Heart left ventricle (tissue), 16 donors: ENCODE results near the gene NFIX. TPM values are rescaled to one million over a fixed set of nuclear protein-coding genes. Genes with fewer than 3 reads are reported as not detected.
A peak's percentile ranks its signal among the peaks of the same experiment; 100 is the strongest.

Experiments used
- ATAC-seq, 4 donors: fragments of 200-7000 bp; cut with Tn5 transposase; one replicate each; pipeline ENCODE4 v1.9.1; 2020 to 2022; ENCODE audit warnings: moderate library complexity in 4 of 4, mild to moderate bottlenecking in 3 of 4, moderate number of reproducible peaks in 1 of 4
- DNase-seq, 5 donors: peaks; one replicate each; pipeline ENCODE4 v3.0.0-alpha.2; 2020
- H3K27ac ChIP-seq, 12 donors: fragments of 200-600 bp; sonication (generic) in 4 of 12; one replicate each; pipeline versions ENCODE4 v1.5.0 to v1.8.0; 2016 to 2022; ENCODE audit warnings: mild to moderate bottlenecking in 2 of 12
- H3K27me3 ChIP-seq, 9 donors: fragments of 200-600 bp; sonication (generic) in 2 of 9; one replicate each; pipeline versions ENCODE4 v1.5.1 to v1.8.0; 2016 to 2022; ENCODE audit warnings: mild to moderate bottlenecking in 3 of 9
- H3K36me3 ChIP-seq, 9 donors: fragments of 200-600 bp; sonication (generic) in 2 of 9; one replicate each; pipeline versions ENCODE4 v1.5.0 to v1.8.0; 2018 to 2022; ENCODE audit warnings: mild to moderate bottlenecking in 2 of 9
- H3K4me1 ChIP-seq, 12 donors: fragments of 200-600 bp; sonication (generic) in 4 of 12; one replicate each; pipeline versions ENCODE4 v1.5.0 to v1.8.0; 2016 to 2022; ENCODE audit warnings: mild to moderate bottlenecking in 3 of 12
- H3K4me3 ChIP-seq, 12 donors: fragments of 200-600 bp; sonication (generic) in 4 of 12; one replicate each; pipeline versions ENCODE4 v1.5.0 to v1.8.0; 2017 to 2022; ENCODE audit warnings: mild to moderate bottlenecking in 9 of 12, moderate library complexity in 4 of 12
- H3K9me3 ChIP-seq, 12 donors: fragments of 200-600 bp; sonication (generic) in 4 of 12; one replicate each; pipeline versions ENCODE4 v1.5.0 to v1.8.0; 2016 to 2022; ENCODE audit warnings: mild to moderate bottlenecking in 1 of 12
- POLR2A ChIP-seq, 2 donors: fragments of 450-650 bp; IDR thresholded peaks; one replicate each; pipeline ENCODE4 v1.6.1; 2017; ENCODE audit warnings: antibody characterized with exemption in 2 of 2, mild to moderate bottlenecking in 2 of 2, moderate library complexity in 2 of 2
- WGBS, 4 donors: extraction: QIAGEN DNeasy Blood & Tissue Kit in 2 of 4; methylation state at CpG; one replicate each; pipeline versions ENCODE4 v1.1.5 to v1.1.7; 2013 to 2018; 5-methylcytosine and 5-hydroxymethylcytosine counted together
- intact Hi-C, 10 donors: fragments of 100-400 bp; cut with DNase I; formaldehyde crosslinking; loops; one replicate each; pipeline versions ENCODE4 v1.11.1 to v1.14.2; 2022
- polyA plus RNA-seq, 2 donors: library from polyadenylated mRNA; stranded (reverse); fragments of 200-250 nt; gene quantifications; one replicate each; pipeline ENCODE4 v1.2.3, GENCODE V29; 2013
- total RNA-seq, 9 donors: library from RNA; depleted of rRNA in 2 of 9; stranded (reverse); fragments of >200 nt in 2 of 9; fragmentation: NEBNext Ultra II Directional in 3 of 9; extraction: Animal tissue kit (Norgen Biotek cat#: 25700) in 3 of 9; gene quantifications; one replicate each; pipeline versions ENCODE4 v1.1.0 to v1.2.4, GENCODE V29; 2016 to 2023
- TF ChIP-seq, protein P1 (sequence below), 12 donors: fragments of 200-600 bp; sonication (generic) in 4 of 12; IDR thresholded peaks; one replicate each; pipeline versions ENCODE4 v1.5.0 to v1.8.0; 2018 to 2022; ENCODE audit warnings: antibody characterized with exemption in 12 of 12, mild to moderate bottlenecking in 5 of 12
- donor health status: ischemic (EF 13 %, LVEDD 7.1; RV severe dilation, severe dysfunction).
- donor health status: healthy with polysubstance abuse.
- donor health status: DM: no; HTN: yes; CAD: no.
- donor health status: DM: no; HTN: no; CAD: no.
- donor health status: ischemic (EF 25% LVEDD 6.9; RV normal size, moderate dysfunction).
- donor health status: ischemic (EF 25% LVEDD 5.7; RV mildly dilated, moderate dysfunction).
- donor health status: healthy.
- donor health status: DM: yes; HTN: yes; CAD: no.
- donor health status: ischemic (EF 35%, LVEDD 5.7; RV mildly dilated, moderate dysfunction).
- donor health status: nonischemic (EF 11% LVEDD 7.7; RV severe dilation, severe dysfunction).
- donor health status: DM: yes; HTN: yes; CAD: no.
- donor health status: PGD.
- donor health status: ischemic (EF 29% LVEDD 5.4; RV normal size, mild dysfunction).
- donor health status: nonischemic (EF 23%, LVEDD 6.1; RV moderate dilation, normal function).

Gene NFIX
- total and polyA plus RNA-seq, 11 donors, result 42.1 to 147 (median 107) TPM

DNA sequence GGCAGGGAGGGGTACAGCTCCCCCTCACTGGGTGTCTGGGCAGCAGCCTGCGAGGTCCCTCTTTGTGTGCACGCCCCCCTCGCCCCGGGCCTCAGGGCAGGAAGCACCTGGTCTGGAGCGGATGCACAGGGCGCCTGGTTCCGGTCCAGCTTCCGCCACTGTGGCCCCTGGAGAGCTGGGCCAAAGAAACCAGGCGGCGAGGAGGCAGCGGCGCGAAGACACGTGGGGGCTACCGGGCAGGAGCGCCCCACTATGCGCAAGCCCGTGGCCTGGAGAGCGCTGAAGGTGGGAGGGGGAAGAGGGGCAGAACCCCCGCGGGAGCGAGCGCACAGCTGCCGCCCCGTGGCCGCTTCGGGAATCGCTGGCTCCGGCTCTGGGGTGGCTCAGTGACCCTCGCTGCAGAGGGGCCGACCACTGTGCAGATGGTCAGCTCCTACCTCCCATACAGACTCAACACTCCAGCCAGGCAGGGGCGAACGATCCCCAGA is 109.1 kb downstream of the NFIX start:
- Histone ChIP-seq H3K4me1 (peaks cover 6 to 61% (median 44%) of the 10 kb centered on the region in 12 donors), H3K27ac (peak overlapping the region; percentile 43 to 98 (median 92)), H3K27me3 (no peaks in the 10 kb centered on the region), H3K36me3 (peaks cover 0 to 16% (median 9%) of the 10 kb centered on the region in 9 donors), H3K9me3 (no peaks in the 10 kb centered on the region), H3K4me3 (peak overlapping the region in 9 of 12 donors; percentile 8 to 60 (median 27))
- 25 to 47% (median 30%) methylated on average over 24 to 33 of the region's 33 CpGs for WGBS, 4 donors
- ATAC-seq (peak; percentile 15 to 58 (median 22)), DNase-seq (peak; percentile 83 to 89 (median 88))
- TF ChIP-seq, protein P1, sequence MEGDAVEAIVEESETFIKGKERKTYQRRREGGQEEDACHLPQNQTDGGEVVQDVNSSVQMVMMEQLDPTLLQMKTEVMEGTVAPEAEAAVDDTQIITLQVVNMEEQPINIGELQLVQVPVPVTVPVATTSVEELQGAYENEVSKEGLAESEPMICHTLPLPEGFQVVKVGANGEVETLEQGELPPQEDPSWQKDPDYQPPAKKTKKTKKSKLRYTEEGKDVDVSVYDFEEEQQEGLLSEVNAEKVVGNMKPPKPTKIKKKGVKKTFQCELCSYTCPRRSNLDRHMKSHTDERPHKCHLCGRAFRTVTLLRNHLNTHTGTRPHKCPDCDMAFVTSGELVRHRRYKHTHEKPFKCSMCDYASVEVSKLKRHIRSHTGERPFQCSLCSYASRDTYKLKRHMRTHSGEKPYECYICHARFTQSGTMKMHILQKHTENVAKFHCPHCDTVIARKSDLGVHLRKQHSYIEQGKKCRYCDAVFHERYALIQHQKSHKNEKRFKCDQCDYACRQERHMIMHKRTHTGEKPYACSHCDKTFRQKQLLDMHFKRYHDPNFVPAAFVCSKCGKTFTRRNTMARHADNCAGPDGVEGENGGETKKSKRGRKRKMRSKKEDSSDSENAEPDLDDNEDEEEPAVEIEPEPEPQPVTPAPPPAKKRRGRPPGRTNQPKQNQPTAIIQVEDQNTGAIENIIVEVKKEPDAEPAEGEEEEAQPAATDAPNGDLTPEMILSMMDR (IDR thresholded peaks at IDR 0.05), result peak; percentile 49 to 82 (median 66)
- TF ChIP-seq POLR2A (IDR thresholded peaks at IDR 0.05), result no peak
- intact Hi-C loops, result loop anchor here in 7 of 10 donors (2.0 to 5.0 kb wide), 3 partner anchors 46 to 158 kb away; partner anchors contain the start of genes IER2 (in 7 of the 7) and STX10 (in 7 of the 7)

DNA sequence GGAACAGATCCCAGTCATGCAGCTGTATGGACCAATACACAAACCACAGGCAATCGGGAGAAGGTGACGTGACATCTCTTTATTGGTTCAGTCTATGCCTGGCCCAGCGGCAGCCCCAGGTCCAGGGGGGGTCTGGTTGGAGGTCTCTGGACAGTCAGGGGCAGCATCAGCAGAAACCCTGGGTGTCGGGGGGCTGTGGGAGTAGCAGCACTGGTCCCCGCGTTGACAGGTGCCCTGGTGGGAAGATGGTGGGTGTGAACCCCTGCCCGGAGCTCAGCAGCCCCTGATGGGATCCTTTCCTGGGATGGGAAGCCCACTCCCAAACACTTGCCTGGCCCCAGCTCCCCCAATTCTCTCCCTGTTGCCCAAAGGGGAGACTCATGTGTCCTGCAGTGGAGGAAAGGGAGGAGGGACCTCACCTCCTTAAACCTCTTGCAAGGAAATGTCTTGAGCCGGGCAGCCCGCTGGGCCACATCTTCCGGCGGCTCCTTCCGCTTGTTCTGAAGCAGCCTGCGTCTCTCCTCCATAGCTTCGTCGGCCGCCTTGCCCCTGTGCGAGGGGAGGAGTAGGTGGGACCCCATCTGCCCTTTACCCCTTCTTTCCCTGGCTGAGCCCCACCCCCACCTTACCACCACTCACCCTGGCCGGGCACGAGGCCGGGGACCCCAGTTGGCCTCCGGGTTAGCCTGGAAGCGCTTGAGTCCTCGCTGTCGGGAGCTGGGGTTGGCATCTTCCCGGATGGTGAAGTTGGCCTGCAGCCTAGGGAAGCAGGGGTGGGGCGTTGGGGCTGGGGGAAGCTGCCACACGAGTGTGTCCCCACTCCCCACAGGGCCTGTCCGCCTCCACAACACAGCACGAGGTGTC is 109.8 kb downstream of the NFIX start:
- Histone ChIP-seq H3K36me3 (peaks cover 0 to 23% (median 14%) of the 10 kb centered on the region in 9 donors), H3K4me1 (peaks cover 6 to 55% (median 41%) of the 10 kb centered on the region in 12 donors), H3K4me3 (peak overlapping the region in 8 of 12 donors; percentile 18 to 60 (median 28)), H3K27ac (peak overlapping the region; percentile 38 to 98 (median 92)), H3K27me3 (no peaks in the 10 kb centered on the region), H3K9me3 (no peaks in the 10 kb centered on the region)
- intact Hi-C loops, result loop anchor here in 7 of 10 donors (2.0 to 5.0 kb wide), 3 partner anchors 46 to 157 kb away; partner anchors contain the start of genes IER2 (in 7 of the 7) and STX10 (in 7 of the 7)
- DNase-seq (peak in 2 of 5 donors; percentile 27 to 36), ATAC-seq (no peak)
- WGBS, 4 donors, result 66 to 82% (median 73%) methylated on average over 25 to 29 of the region's 29 CpGs
- TF ChIP-seq, protein P1 (IDR thresholded peaks at IDR 0.05), result peak in 1 of 12 donors; percentile 1
- TF ChIP-seq POLR2A (IDR thresholded peaks at IDR 0.05), result no peak

DNA sequence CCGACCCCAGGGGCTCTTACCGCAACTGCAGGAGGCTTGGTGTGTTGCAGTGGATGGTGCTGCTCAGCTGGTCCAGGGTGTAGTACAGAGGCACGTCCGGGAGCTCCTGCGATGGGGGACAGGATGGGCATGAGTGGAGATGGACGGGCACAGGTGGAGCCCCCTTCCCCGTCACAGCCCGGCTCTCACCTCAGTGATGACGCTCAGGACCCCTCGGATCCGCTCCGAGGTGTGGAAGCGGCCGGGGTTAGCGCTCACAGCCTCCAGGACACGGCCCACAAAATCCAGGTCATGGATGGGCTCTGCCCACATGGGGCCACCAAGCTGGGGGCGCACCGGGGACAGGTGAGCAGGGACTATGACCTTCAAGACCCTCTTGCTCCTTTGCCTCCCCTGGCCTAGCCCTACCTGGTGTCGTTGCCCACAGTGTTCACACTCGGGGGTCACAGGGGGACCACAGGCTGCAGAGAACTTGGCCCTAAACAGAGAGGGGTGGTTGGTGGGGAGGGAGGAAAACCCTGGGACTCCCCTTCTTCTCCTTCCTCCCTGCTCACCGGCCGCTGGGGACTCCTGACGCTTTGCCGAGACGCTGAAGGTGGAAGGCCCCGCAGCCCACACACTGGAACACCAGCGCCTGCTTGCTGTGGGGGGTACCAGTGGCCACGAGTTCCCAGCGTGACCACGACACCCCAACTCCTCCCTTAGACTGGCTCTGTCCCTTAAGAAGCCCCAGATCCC is 114.3 kb downstream of the NFIX start:
- DNase-seq, result no peak
- H3K36me3 ChIP-seq, result peaks cover 0 to 54% (median 39%) of the 10 kb centered on the region in 9 donors
- no peaks in the 10 kb centered on the region for H3K9me3 ChIP-seq
- TF ChIP-seq POLR2A (IDR thresholded peaks at IDR 0.05), result no peak
- no peaks in the 10 kb centered on the region for H3K27me3 ChIP-seq
- WGBS, 4 donors, result 94 to 97% (median 96%) methylated on average over 12 to 30 of the region's 30 CpGs
- peaks cover 0 to 14% (median 2%) of the 10 kb centered on the region in 12 donors for H3K4me1 ChIP-seq
- intact Hi-C loops, result loop anchor here in 1 of 10 donors (10.0 kb wide), 1 partner anchor 155 kb away; no protein-coding TSS in a partner anchor
- no peak overlapping the region for H3K27ac ChIP-seq
- peak in 1 of 4 donors; percentile 7 for ATAC-seq
- H3K4me3 ChIP-seq, result no peak overlapping the region

DNA sequence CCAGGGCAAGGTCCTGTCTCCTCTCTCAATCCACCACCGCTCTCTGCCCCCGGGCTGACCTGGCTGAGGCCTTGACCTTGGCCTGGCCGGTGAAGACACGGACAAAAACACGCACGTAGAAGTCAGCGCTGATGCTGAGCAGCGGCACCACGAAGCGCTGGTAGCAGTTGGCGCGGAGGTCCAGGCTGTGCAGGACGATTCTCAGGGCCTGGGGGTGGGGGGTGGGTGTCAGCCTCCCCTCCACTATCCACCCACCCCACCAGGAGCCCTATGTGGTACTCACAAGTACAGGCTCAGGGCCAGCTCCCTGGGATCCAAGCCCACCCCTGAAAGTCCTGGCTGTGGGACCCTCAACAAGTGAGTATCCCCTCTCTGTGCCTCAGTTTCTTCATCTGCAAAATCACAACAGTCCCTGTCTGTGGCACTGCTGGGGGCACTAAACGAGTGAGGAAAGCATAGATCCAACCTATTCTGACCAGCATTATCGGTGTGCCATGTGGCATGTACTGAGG is 114.9 kb downstream of the NFIX start:
- DNase-seq (no peak), ATAC-seq (no peak)
- no peak for TF ChIP-seq POLR2A (IDR thresholded peaks at IDR 0.05)
- TF ChIP-seq, protein P1 (IDR thresholded peaks at IDR 0.05), result no peak
- Histone ChIP-seq H3K9me3 (no peaks in the 10 kb centered on the region), H3K27me3 (no peaks in the 10 kb centered on the region), H3K27ac (no peak overlapping the region), H3K4me1 (peaks cover 0 to 9% (median 0%) of the 10 kb centered on the region in 12 donors), H3K36me3 (peaks cover 0 to 60% (median 43%) of the 10 kb centered on the region in 9 donors), H3K4me3 (no peak overlapping the region)
- WGBS, 4 donors, result 91 to 95% (median 94%) methylated on average over 10 to 15 of the region's 15 CpGs
- intact Hi-C loops, result loop anchor here in 1 of 10 donors (10.0 kb wide), 1 partner anchor 155 kb away; no protein-coding TSS in a partner anchor
